Fibroblast of skin of back (primary cell): ENCODE data around the gene PIP5KL1.

Source experiments
- DNase-seq: peaks from one replicate; pipeline ENCODE4 v3.0.0-alpha.2; 2013

The PIP5KL1 gene

GRCh38 chr9:127968700-127969383, 38.3 kb upstream of the PIP5KL1 start:
- DNase-seq: peak; percentile 95

GRCh38 chr9:127968042-127968441, 37.5 kb upstream of the PIP5KL1 start:
- peak; percentile 70 for DNase-seq

- DNase-seq: no peak
These were observed 36.7 kb upstream of the PIP5KL1 start for GRCh38 chr9:127967151-127967809.

GRCh38 chr9:127966416-127967150, 36.0 kb upstream of the PIP5KL1 start:
- no peak for DNase-seq

GRCh38 chr9:127965953-127966352, 35.4 kb upstream of the PIP5KL1 start:
- peak; percentile 40 for DNase-seq

- no peak for DNase-seq
These were observed 32.9 kb upstream of the PIP5KL1 start for GRCh38 chr9:127963359-127964064.

GRCh38 chr9:127963041-127963358, 32.4 kb upstream of the PIP5KL1 start:
- DNase-seq: no peak

GRCh38 chr9:127962278-127962677, 31.7 kb upstream of the PIP5KL1 start:
- DNase-seq: no peak

- no peak for DNase-seq
These were observed 31.1 kb upstream of the PIP5KL1 start for GRCh38 chr9:127961613-127962155.

GRCh38 chr9:127961155-127961490, 30.5 kb upstream of the PIP5KL1 start:
- no peak for DNase-seq

- no peak for DNase-seq
These were observed 30.0 kb upstream of the PIP5KL1 start for GRCh38 chr9:127960410-127961154.

GRCh38 chr9:127959841-127960409, 29.3 kb upstream of the PIP5KL1 start:
- DNase-seq: no peak

GRCh38 chr9:127959398-127959797, 28.8 kb upstream of the PIP5KL1 start:
- no peak for DNase-seq

GRCh38 chr9:127958728-127959127, 28.2 kb upstream of the PIP5KL1 start:
- no peak for DNase-seq

- no peak for DNase-seq
These were observed 24.9 kb upstream of the PIP5KL1 start for GRCh38 chr9:127955294-127956015.

- no peak for DNase-seq
These were observed 24.3 kb upstream of the PIP5KL1 start for GRCh38 chr9:127954831-127955293.

GRCh38 chr9:127953768-127954505, 23.4 kb upstream of the PIP5KL1 start:
- no peak for DNase-seq

- no peak for DNase-seq
These were observed 22.6 kb upstream of the PIP5KL1 start for GRCh38 chr9:127953154-127953553.

GRCh38 chr9:127950513-127951289, 20.1 kb upstream of the PIP5KL1 start:
- no peak for DNase-seq
